GM13977 (cell line): ENCODE results near the gene IGF1R.

ENCODE experiments used
- DNase-seq: peaks from one replicate; pipeline ENCODE4 v3.0.0; 2012; ENCODE audit warnings: low spot score
- CTCF ChIP-seq: IDR thresholded peaks from 2 replicates; pipeline ENCODE4 v1.5.1; 2012; ENCODE audit warnings: mild to moderate bottlenecking, control low read depth; ENCODE audit not compliant: insufficient read depth; ENCODE audit errors: extremely low read depth, missing control alignments
- in situ Hi-C: fragments of 300-500 bp; cut with MboI; formaldehyde crosslinking; loops from one replicate; pipeline ENCODE4 v1.12.0; 2022; ENCODE audit warnings: low sequenced_read_pairs, low pct_unique_long_range_greater_than_20kb, mixed read lengths, inconsistent platforms; ENCODE audit not compliant: unreplicated experiment

The IGF1R gene

GRCh38 chr15:98916826-98917225 lies 268.5 kb downstream of the IGF1R start:
- no peak for TF ChIP-seq CTCF
- in situ Hi-C loops: no loop called here
- no peak for DNase-seq

- in situ Hi-C loops: no loop called here
- DNase-seq: no peak
- no peak for TF ChIP-seq CTCF
Observed at GRCh38 chr15:98917417-98917816, 269.1 kb downstream of the IGF1R start.

- no peak for DNase-seq
- in situ Hi-C loops: no loop called here
- TF ChIP-seq CTCF: no peak
Observed at GRCh38 chr15:98920091-98920880, 271.9 kb downstream of the IGF1R start.

GRCh38 chr15:98923171-98923570 lies 274.8 kb downstream of the IGF1R start:
- DNase-seq: no peak
- in situ Hi-C loops: no loop called here
- no peak for TF ChIP-seq CTCF

- no peak for DNase-seq
- TF ChIP-seq CTCF: no peak
- in situ Hi-C loops: no loop called here
Observed at GRCh38 chr15:98923579-98923978, 275.2 kb downstream of the IGF1R start.

- in situ Hi-C loops: no loop called here
- DNase-seq: no peak
- TF ChIP-seq CTCF: no peak
Observed at GRCh38 chr15:98924401-98925049, 276.2 kb downstream of the IGF1R start.
